Ishikawa (cell line): ENCODE data around the gene TRHDE.

ENCODE experiments used
- CEBPB ChIP-seq: IDR thresholded peaks from 2 replicates; pipeline ENCODE4 v1.6.1; 2012
- CREB1 ChIP-seq: IDR thresholded peaks from 2 replicates; pipeline ENCODE4 v1.6.1; 2012; ENCODE audit warnings: low read depth
- EGR1 ChIP-seq: IDR thresholded peaks from 2 replicates; pipeline ENCODE4 v1.6.1; 2012
- EP300 ChIP-seq: IDR thresholded peaks from 2 replicates; pipeline ENCODE4 v1.6.1; 2012; ENCODE audit warnings: borderline replicate concordance
- FOXM1 ChIP-seq: IDR thresholded peaks from 2 replicates; pipeline ENCODE4 v1.6.1; 2012; ENCODE audit warnings: low read depth, borderline replicate concordance
- NFIC ChIP-seq: IDR thresholded peaks from 2 replicates; pipeline ENCODE4 v1.6.1; 2012
- RAD21 ChIP-seq: IDR thresholded peaks from 2 replicates; pipeline ENCODE4 v1.6.1; 2012; ENCODE audit warnings: low read depth
- TAF1 ChIP-seq: IDR thresholded peaks from 2 replicates; pipeline ENCODE4 v1.6.1; 2012; ENCODE audit warnings: low read depth, mild to moderate bottlenecking
- TCF12 ChIP-seq: IDR thresholded peaks from 2 replicates; pipeline ENCODE4 v1.6.1; 2012; ENCODE audit warnings: low read depth
- TEAD4 ChIP-seq: IDR thresholded peaks from 2 replicates; pipeline ENCODE4 v1.6.1; 2012
- YY1 ChIP-seq: IDR thresholded peaks from 2 replicates; pipeline ENCODE4 v1.6.1; 2012; ENCODE audit warnings: low read depth
- ZBTB7A ChIP-seq: IDR thresholded peaks from 2 replicates; pipeline ENCODE4 v1.6.1; 2012; ENCODE audit warnings: low read depth
- TF ChIP-seq, protein P1 (sequence below): IDR thresholded peaks from 2 replicates; pipeline ENCODE4 v1.6.1; 2012; ENCODE audit warnings: low read depth, mild to moderate bottlenecking
- TF ChIP-seq, protein P2 (sequence below): IDR thresholded peaks from 2 replicates; pipeline ENCODE4 v1.6.1; 2012
- TF ChIP-seq, protein P3 (sequence below): IDR thresholded peaks from 2 replicates; pipeline ENCODE4 v1.6.1; 2012

TRHDE gene

DNA sequence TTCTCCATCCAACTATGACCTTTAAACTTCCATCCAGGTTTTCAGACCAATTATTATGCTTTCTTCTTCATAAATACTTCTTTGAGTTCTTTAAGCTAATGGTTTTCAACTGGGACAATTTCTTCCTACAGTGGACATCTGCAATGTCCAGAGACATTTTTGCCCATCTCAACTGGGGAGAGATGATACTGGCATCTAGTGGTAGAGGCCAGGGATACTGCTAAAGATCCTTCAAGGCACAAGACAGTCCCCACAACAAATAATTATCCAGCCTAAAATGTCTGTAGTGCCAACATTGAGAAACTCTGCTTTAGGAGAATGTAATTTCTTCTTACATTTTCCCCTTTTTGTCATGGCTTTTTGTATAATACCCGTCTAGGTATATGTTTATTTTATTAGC, 10.6 kb downstream of the TRHDE start:
- TF ChIP-seq YY1 (no peak), RAD21 (peak; percentile 75)

DNA sequence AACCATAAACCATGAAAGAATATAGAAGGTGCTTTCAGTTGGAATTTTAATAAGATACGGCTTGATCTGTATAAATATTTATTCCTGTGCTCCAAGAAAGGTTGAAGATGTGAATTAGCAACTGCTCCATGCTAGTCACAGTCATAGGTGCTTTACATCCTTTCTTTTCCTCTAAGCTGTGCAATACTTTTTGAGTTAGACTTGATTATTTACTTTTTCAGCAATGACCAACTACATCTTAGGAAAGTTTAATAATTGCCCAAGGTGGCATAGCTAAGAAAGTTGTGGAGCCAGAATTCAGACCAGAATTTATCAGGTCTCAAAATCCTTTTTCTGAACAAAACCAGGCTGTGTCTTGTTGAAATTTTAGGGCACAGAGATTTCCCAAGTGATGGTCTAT, 13.7 kb downstream of the TRHDE start:
- no peak for TF ChIP-seq RAD21
- TF ChIP-seq EGR1: no peak
- TF ChIP-seq FOXM1: no peak
- TF ChIP-seq, protein P1, sequence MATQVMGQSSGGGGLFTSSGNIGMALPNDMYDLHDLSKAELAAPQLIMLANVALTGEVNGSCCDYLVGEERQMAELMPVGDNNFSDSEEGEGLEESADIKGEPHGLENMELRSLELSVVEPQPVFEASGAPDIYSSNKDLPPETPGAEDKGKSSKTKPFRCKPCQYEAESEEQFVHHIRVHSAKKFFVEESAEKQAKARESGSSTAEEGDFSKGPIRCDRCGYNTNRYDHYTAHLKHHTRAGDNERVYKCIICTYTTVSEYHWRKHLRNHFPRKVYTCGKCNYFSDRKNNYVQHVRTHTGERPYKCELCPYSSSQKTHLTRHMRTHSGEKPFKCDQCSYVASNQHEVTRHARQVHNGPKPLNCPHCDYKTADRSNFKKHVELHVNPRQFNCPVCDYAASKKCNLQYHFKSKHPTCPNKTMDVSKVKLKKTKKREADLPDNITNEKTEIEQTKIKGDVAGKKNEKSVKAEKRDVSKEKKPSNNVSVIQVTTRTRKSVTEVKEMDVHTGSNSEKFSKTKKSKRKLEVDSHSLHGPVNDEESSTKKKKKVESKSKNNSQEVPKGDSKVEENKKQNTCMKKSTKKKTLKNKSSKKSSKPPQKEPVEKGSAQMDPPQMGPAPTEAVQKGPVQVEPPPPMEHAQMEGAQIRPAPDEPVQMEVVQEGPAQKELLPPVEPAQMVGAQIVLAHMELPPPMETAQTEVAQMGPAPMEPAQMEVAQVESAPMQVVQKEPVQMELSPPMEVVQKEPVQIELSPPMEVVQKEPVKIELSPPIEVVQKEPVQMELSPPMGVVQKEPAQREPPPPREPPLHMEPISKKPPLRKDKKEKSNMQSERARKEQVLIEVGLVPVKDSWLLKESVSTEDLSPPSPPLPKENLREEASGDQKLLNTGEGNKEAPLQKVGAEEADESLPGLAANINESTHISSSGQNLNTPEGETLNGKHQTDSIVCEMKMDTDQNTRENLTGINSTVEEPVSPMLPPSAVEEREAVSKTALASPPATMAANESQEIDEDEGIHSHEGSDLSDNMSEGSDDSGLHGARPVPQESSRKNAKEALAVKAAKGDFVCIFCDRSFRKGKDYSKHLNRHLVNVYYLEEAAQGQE: no peak
- TF ChIP-seq NFIC: no peak

DNA sequence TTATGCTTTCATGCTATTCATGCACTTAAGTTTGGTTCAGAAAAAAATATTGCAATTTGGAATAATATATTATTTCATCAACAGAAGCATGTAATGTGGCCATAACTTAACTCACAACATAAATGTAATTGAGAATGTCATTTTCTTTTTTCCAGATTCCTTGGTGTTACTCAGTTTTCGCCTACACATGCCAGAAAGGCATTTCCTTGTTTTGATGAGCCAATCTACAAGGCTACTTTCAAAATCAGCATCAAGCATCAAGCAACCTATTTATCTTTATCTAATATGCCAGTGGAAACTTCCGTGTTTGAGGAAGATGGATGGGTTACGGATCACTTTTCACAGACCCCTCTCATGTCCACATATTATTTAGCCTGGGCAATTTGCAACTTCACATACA, 14.4 kb downstream of the TRHDE start:
- TF ChIP-seq RAD21 (no peak), NFIC (no peak), TEAD4 (no peak)

DNA sequence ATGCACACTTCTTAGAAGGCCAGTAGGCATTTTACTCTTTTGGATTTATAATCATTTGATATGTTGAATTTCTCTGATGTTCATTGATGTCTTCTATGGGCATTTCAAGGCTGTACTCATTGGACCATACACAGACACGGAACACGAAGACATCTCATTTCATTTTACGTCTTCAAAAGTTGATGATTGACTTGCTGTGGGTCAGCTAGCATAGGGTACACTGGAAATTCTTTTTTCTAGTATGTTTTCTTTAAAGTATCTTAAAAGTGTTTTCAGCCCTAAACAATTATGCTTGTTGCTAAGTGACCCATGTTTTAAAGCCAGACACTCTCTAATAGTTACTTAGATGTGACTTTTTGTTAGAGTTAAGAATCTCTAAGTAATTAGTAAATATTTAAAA, 16.3 kb downstream of the TRHDE start:
- TF ChIP-seq TEAD4: no peak
- no peak for TF ChIP-seq YY1
- TF ChIP-seq CEBPB: no peak
- TF ChIP-seq RAD21: no peak
- TF ChIP-seq CREB1: no peak
- TF ChIP-seq TCF12: no peak
- TF ChIP-seq FOXM1: no peak
- no peak for TF ChIP-seq ZBTB7A
- TF ChIP-seq TAF1: no peak
- TF ChIP-seq, protein P1: no peak
- TF ChIP-seq, protein P2, sequence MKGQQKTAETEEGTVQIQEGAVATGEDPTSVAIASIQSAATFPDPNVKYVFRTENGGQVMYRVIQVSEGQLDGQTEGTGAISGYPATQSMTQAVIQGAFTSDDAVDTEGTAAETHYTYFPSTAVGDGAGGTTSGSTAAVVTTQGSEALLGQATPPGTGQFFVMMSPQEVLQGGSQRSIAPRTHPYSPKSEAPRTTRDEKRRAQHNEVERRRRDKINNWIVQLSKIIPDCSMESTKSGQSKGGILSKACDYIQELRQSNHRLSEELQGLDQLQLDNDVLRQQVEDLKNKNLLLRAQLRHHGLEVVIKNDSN: no peak

DNA sequence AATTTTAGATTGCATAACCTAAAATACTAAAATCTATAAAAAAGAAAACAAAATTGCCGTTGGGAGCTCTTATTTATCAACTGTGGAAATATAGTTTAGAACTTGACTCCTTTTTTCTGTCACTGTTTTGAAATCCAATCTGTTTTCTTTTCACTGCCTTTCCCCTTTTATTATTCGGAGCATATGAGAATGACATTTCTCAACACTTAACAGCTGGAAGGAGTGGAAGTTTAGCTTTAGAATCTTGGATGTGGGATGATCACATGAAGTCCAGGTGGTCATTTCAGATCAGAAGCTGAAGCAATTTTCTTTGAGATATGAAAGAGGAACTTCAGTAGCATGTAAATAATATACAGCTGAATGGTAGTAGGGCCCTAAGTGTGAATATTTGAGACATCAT, 16.7 kb downstream of the TRHDE start:
- no peak for TF ChIP-seq YY1
- TF ChIP-seq, protein P3, sequence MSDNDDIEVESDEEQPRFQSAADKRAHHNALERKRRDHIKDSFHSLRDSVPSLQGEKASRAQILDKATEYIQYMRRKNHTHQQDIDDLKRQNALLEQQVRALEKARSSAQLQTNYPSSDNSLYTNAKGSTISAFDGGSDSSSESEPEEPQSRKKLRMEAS: no peak
- no peak for TF ChIP-seq RAD21
- no peak for TF ChIP-seq TEAD4
- no peak for TF ChIP-seq TAF1
- no peak for TF ChIP-seq FOXM1
- TF ChIP-seq ZBTB7A: no peak
- TF ChIP-seq NFIC: no peak
- TF ChIP-seq CREB1: no peak
- TF ChIP-seq CEBPB: no peak
- TF ChIP-seq, protein P2: no peak
- no peak for TF ChIP-seq TCF12
- TF ChIP-seq, protein P1: no peak
- no peak for TF ChIP-seq EGR1
- no peak for TF ChIP-seq EP300

DNA sequence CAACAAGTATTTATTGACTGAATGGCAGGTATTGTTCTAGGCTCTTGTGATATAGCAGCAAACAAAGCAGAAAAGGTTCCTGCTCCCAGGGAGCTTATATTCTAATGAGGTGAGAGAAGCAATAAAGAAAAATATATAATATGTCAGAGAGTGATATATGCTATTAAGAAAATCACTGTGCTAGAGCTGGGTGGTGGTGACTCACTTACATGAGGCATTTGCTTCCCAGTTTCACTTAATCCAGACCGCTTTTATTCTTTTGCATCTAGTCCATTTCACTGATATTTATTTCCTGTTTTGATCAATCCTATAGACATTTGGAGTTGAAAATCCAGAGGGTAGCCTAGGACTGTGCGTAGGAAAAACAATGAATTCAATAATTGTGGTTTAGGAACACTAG, 17.5 kb downstream of the TRHDE start:
- TF ChIP-seq YY1 (no peak), NFIC (no peak), CEBPB (no peak), ZBTB7A (no peak), EP300 (no peak), TCF12 (no peak), TAF1 (no peak), EGR1 (no peak), TEAD4 (no peak), RAD21 (no peak), CREB1 (no peak)
- TF ChIP-seq, protein P1: no peak
